Liver (tissue), 9 donors: Measurements from ENCODE around the gene TYMS. TPM values are rescaled to one million over a fixed set of nuclear protein-coding genes. Genes with fewer than 3 reads are reported as not detected.

Source experiments
- DNase-seq: peaks from one replicate; pipeline ENCODE4 v3.0.0-alpha.2; 2017; ENCODE audit warnings: low spot score
- H3K27ac ChIP-seq, 2 donors: one replicate each; pipeline ENCODE4 v1.7.0; 2013; ENCODE audit warnings: inconsistent platforms in 2 of 2, low read length in 2 of 2, control low read depth in 1 of 2, low read depth in 1 of 2, mild to moderate bottlenecking in 1 of 2
- H3K27me3 ChIP-seq, 4 donors: one replicate each; pipeline versions ENCODE4 v1.6.1 to v1.7.0; 2013; ENCODE audit warnings: low read length in 3 of 4, inconsistent platforms in 1 of 4, mild to moderate bottlenecking in 1 of 4, moderate library complexity in 1 of 4; ENCODE audit not compliant: control insufficient read depth in 4 of 4, insufficient read depth in 4 of 4
- H3K36me3 ChIP-seq, 4 donors: one replicate each; pipeline versions ENCODE4 v1.6.1 to v1.7.0; 2013; ENCODE audit warnings: low read length in 3 of 4, mild to moderate bottlenecking in 3 of 4, low read depth in 1 of 4, moderate library complexity in 1 of 4; ENCODE audit not compliant: control insufficient read depth in 4 of 4, insufficient read depth in 3 of 4
- H3K4me1 ChIP-seq, 4 donors: one replicate each; pipeline versions ENCODE4 v1.6.1 to v1.7.0; 2013; ENCODE audit warnings: low read length in 3 of 4, mild to moderate bottlenecking in 3 of 4, moderate library complexity in 1 of 4; ENCODE audit not compliant: control insufficient read depth in 4 of 4, insufficient read depth in 4 of 4
- H3K4me3 ChIP-seq, 3 donors: one replicate each; pipeline versions ENCODE4 v1.6.1 to v1.7.0; 2013; ENCODE audit warnings: low read length in 3 of 3, control low read depth in 1 of 3, low read depth in 1 of 3, mild to moderate bottlenecking in 1 of 3
- H3K9ac ChIP-seq, 2 donors: one replicate each; pipeline ENCODE4 v1.7.0; 2013; ENCODE audit warnings: low read length in 2 of 2, mild to moderate bottlenecking in 2 of 2, moderate library complexity in 2 of 2, control low read depth in 1 of 2, low read depth in 1 of 2
- H3K9me3 ChIP-seq, 4 donors: one replicate each; pipeline versions ENCODE4 v1.6.1 to v1.7.0; 2013; ENCODE audit warnings: low read length in 3 of 4; ENCODE audit not compliant: control insufficient read depth in 4 of 4
- EGR1 ChIP-seq, 2 donors: IDR thresholded peaks; 2 replicates each; pipeline ENCODE4 v1.6.1; 2016 to 2018; ENCODE audit warnings: antibody characterized with exemption in 2 of 2, low read depth in 2 of 2
- FOXA1 ChIP-seq: IDR thresholded peaks from 2 replicates; pipeline ENCODE4 v1.6.1; 2016; ENCODE audit warnings: antibody characterized with exemption
- FOXA2 ChIP-seq: IDR thresholded peaks from 2 replicates; pipeline ENCODE4 v1.6.1; 2016; ENCODE audit warnings: antibody characterized with exemption
- GABPA ChIP-seq, 2 donors: IDR thresholded peaks in 1 of 2; conservative IDR thresholded peaks in 1 of 2; 2 replicates each; pipeline ENCODE4 v1.6.1; 2016; ENCODE audit warnings: antibody characterized with exemption in 2 of 2, mild to moderate bottlenecking in 1 of 2, moderate library complexity in 1 of 2
- HNF4A ChIP-seq, 2 donors: conservative IDR thresholded peaks; 2 replicates each; pipeline ENCODE4 v1.6.1; 2016; ENCODE audit warnings: antibody characterized with exemption in 2 of 2, mild to moderate bottlenecking in 2 of 2
- HNF4G ChIP-seq: IDR thresholded peaks from 2 replicates; pipeline ENCODE4 v1.6.1; 2016; ENCODE audit warnings: antibody characterized with exemption
- JUND ChIP-seq, 2 donors: IDR thresholded peaks; 2 replicates each; pipeline ENCODE4 v1.6.1; 2016; ENCODE audit warnings: antibody characterized with exemption in 2 of 2
- NR2F2 ChIP-seq: IDR thresholded peaks from 2 replicates; pipeline ENCODE4 v1.6.1; 2016; ENCODE audit warnings: antibody characterized with exemption
- RAD21 ChIP-seq, 2 donors: IDR thresholded peaks; 2 replicates each; pipeline ENCODE4 v1.6.1; 2016; ENCODE audit warnings: antibody characterized with exemption in 2 of 2, mild to moderate bottlenecking in 2 of 2
- RXRA ChIP-seq, 2 donors: IDR thresholded peaks; 2 replicates each; pipeline ENCODE4 v1.6.1; 2017 to 2018; ENCODE audit warnings: antibody characterized with exemption in 2 of 2, mild to moderate bottlenecking in 1 of 2
- SP1 ChIP-seq: IDR thresholded peaks from 2 replicates; pipeline ENCODE4 v1.6.1; 2018; ENCODE audit warnings: antibody characterized with exemption, mild to moderate bottlenecking
- TAF1 ChIP-seq: conservative IDR thresholded peaks from 2 replicates; pipeline ENCODE4 v1.6.1; 2016; ENCODE audit warnings: antibody characterized with exemption, mild to moderate bottlenecking
- YY1 ChIP-seq: IDR thresholded peaks from 2 replicates; pipeline ENCODE4 v1.6.1; 2016; ENCODE audit warnings: antibody characterized with exemption, mild to moderate bottlenecking
- WGBS: extraction: QIAGEN DNeasy Blood & Tissue Kit; methylation state at CpG from one replicate; pipeline ENCODE4 v1.1.7; 2013; 5-methylcytosine and 5-hydroxymethylcytosine counted together
- polyA plus RNA-seq, 2 donors: library from polyadenylated mRNA; stranded (reverse) in 1 of 2; unstranded in 1 of 2; fragments of 200-250 nt in 1 of 2; fragments of >200 nt in 1 of 2; fragmentation: Nextera tagmentation in 1 of 2; extraction: Ambion mirVana in 1 of 2; gene quantifications; one replicate each; pipeline versions ENCODE4 v1.2.1 to v1.2.3, GENCODE V29; 2013 to 2015
- total RNA-seq, 2 donors: library from RNA; depleted of rRNA; stranded (reverse); fragments of >200 nt; gene quantifications; one replicate each; pipeline ENCODE4 v1.2.3, GENCODE V29; 2014
- TF ChIP-seq, protein P1 (sequence below): IDR thresholded peaks from 2 replicates; pipeline ENCODE4 v1.6.1; 2016; ENCODE audit warnings: antibody characterized with exemption
- TF ChIP-seq, protein P2 (sequence below): IDR thresholded peaks from 2 replicates; pipeline ENCODE4 v1.6.1; 2016; ENCODE audit warnings: antibody characterized with exemption, mild to moderate bottlenecking
- TF ChIP-seq, protein P3 (sequence below): IDR thresholded peaks from 2 replicates; pipeline ENCODE4 v1.6.1; 2016; ENCODE audit warnings: antibody characterized with exemption
- TF ChIP-seq, protein P4 (sequence below): IDR thresholded peaks from 2 replicates; pipeline ENCODE4 v1.6.1; 2016; ENCODE audit warnings: antibody characterized with exemption
- TF ChIP-seq, protein P5 (sequence below): fragments of 150-350 bp; IDR thresholded peaks from 2 replicates; pipeline ENCODE4 v1.5.1; 2017; ENCODE audit warnings: improper control_type of control experiment, low read depth, low read length; ENCODE audit not compliant: missing input control
- donor health status: healthy.
- donor health status: healthy.
- donor health status: healthy.
- donor health status: healthy.
- donor health status: healthy.

TYMS gene
- total and polyA plus RNA-seq, 4 donors: 0.25 to 77.4 (median 5.3) TPM

DNA sequence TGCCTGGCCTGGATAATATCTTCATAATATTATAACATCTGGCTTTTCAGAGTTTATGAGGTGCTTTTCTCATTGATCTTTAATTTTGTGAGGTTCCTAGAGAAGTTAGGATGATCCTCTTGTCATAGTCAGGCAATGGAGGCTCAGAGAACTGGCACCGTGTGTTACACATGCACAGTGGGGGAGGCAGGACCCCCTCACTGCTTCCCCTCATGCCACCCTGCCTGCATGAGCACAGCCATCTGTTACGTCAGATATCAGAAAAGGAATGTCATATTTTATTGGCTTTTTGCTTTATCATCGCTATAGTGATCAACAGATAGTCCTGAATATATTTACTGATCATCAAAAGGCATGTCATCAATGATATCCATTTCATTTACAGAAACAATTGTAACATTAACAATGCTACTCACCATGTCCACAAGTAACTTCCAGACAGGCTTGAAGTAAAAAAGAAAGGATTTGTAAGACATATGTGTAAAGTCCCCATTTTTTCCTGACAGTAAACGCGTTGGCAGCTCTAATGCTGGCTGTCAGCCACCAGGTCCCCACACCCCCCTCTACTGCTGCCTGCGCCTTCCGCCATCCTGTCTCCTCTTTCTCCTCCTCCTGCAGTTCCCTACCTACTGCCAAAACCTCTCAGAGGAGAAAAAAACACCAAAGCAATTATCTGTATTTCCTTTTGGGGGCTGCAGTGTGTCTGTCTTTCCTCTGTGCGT, 36.2 kb downstream of the TYMS start:
- TF ChIP-seq RXRA (IDR thresholded peaks at IDR 0.05) (no peak), GABPA (IDR thresholded peaks at IDR 0.05 in 1 of 2, conservative IDR thresholded peaks at IDR 0.05 in 1 of 2) (no peak), RAD21 (IDR thresholded peaks at IDR 0.05) (no peak), TAF1 (no peak), SP1 (no peak), HNF4G (no peak), HNF4A (conservative IDR thresholded peaks at IDR 0.05) (no peak), YY1 (no peak), FOXA2 (no peak), EGR1 (IDR thresholded peaks at IDR 0.05; ENCODE audit: low read depth in 2 of 2) (no peak), FOXA1 (no peak), JUND (IDR thresholded peaks at IDR 0.05) (no peak), NR2F2 (no peak)
- TF ChIP-seq, protein P1, sequence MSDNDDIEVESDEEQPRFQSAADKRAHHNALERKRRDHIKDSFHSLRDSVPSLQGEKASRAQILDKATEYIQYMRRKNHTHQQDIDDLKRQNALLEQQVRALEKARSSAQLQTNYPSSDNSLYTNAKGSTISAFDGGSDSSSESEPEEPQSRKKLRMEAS: no peak
- TF ChIP-seq, protein P2, sequence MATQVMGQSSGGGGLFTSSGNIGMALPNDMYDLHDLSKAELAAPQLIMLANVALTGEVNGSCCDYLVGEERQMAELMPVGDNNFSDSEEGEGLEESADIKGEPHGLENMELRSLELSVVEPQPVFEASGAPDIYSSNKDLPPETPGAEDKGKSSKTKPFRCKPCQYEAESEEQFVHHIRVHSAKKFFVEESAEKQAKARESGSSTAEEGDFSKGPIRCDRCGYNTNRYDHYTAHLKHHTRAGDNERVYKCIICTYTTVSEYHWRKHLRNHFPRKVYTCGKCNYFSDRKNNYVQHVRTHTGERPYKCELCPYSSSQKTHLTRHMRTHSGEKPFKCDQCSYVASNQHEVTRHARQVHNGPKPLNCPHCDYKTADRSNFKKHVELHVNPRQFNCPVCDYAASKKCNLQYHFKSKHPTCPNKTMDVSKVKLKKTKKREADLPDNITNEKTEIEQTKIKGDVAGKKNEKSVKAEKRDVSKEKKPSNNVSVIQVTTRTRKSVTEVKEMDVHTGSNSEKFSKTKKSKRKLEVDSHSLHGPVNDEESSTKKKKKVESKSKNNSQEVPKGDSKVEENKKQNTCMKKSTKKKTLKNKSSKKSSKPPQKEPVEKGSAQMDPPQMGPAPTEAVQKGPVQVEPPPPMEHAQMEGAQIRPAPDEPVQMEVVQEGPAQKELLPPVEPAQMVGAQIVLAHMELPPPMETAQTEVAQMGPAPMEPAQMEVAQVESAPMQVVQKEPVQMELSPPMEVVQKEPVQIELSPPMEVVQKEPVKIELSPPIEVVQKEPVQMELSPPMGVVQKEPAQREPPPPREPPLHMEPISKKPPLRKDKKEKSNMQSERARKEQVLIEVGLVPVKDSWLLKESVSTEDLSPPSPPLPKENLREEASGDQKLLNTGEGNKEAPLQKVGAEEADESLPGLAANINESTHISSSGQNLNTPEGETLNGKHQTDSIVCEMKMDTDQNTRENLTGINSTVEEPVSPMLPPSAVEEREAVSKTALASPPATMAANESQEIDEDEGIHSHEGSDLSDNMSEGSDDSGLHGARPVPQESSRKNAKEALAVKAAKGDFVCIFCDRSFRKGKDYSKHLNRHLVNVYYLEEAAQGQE: no peak
- TF ChIP-seq, protein P3, sequence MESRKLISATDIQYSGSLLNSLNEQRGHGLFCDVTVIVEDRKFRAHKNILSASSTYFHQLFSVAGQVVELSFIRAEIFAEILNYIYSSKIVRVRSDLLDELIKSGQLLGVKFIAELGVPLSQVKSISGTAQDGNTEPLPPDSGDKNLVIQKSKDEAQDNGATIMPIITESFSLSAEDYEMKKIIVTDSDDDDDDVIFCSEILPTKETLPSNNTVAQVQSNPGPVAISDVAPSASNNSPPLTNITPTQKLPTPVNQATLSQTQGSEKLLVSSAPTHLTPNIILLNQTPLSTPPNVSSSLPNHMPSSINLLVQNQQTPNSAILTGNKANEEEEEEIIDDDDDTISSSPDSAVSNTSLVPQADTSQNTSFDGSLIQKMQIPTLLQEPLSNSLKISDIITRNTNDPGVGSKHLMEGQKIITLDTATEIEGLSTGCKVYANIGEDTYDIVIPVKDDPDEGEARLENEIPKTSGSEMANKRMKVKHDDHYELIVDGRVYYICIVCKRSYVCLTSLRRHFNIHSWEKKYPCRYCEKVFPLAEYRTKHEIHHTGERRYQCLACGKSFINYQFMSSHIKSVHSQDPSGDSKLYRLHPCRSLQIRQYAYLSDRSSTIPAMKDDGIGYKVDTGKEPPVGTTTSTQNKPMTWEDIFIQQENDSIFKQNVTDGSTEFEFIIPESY: no peak
- TF ChIP-seq, protein P4, sequence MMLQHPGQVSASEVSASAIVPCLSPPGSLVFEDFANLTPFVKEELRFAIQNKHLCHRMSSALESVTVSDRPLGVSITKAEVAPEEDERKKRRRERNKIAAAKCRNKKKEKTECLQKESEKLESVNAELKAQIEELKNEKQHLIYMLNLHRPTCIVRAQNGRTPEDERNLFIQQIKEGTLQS: no peak
- TF ChIP-seq, protein P5, sequence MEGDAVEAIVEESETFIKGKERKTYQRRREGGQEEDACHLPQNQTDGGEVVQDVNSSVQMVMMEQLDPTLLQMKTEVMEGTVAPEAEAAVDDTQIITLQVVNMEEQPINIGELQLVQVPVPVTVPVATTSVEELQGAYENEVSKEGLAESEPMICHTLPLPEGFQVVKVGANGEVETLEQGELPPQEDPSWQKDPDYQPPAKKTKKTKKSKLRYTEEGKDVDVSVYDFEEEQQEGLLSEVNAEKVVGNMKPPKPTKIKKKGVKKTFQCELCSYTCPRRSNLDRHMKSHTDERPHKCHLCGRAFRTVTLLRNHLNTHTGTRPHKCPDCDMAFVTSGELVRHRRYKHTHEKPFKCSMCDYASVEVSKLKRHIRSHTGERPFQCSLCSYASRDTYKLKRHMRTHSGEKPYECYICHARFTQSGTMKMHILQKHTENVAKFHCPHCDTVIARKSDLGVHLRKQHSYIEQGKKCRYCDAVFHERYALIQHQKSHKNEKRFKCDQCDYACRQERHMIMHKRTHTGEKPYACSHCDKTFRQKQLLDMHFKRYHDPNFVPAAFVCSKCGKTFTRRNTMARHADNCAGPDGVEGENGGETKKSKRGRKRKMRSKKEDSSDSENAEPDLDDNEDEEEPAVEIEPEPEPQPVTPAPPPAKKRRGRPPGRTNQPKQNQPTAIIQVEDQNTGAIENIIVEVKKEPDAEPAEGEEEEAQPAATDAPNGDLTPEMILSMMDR: no peak
- Histone ChIP-seq H3K9ac (no peak overlapping the region), H3K27ac (no peak overlapping the region), H3K4me3 (no peak overlapping the region), H3K36me3 (peaks cover 8 to 40% (median 28%) of the 10 kb centered on the region in 4 donors), H3K4me1 (no peaks in the 10 kb centered on the region), H3K27me3 (no peaks in the 10 kb centered on the region), H3K9me3 (no peaks in the 10 kb centered on the region)
- DNase-seq: no peak
- 80% methylated on average over 8 of the region's 8 CpGs for WGBS
